ENCODE measurements around the gene PCDHB6.
"Not testable (repeated sequence)": the region's sequence is repeated elsewhere in the genome, so short reads cannot be mapped to it uniquely, and the experiment has no call there.

PCDHB6 gene

GRCh38 chr5:141199359-141200235, 49.7 kb downstream of the PCDHB6 start, which contains the start of gene PCDHB11:
PCDHB11 (plus strand) TSS chr5:141199627; CDS start chr5:141199775, 148 bp downstream.
- no peak for TF ChIP-seq CTCF (IDR thresholded peaks at IDR 0.05; ENCODE audit: low read length, missing control alignments)
- DNase-seq (ENCODE audit: low read depth): no peak
- H3K4me3 ChIP-seq (replicated peaks; ENCODE audit: low read depth, low read length): no peak within 1 kb of the TSS

- H3K4me3 ChIP-seq (replicated peaks; ENCODE audit: low read depth, low read length); DNase-seq (ENCODE audit: low read depth): not testable (repeated sequence)
These were observed 51.3 kb downstream of the PCDHB6 start for GRCh38 chr5:141201126-141201525.

- not testable (repeated sequence) for DNase-seq (ENCODE audit: low read depth); H3K4me3 ChIP-seq (replicated peaks; ENCODE audit: low read depth, low read length)
These were observed 51.8 kb downstream of the PCDHB6 start for GRCh38 chr5:141201646-141202045.
